GM12878 (cell line): ENCODE results near the gene ADISSP. TPM values are rescaled to one million over a fixed set of nuclear protein-coding genes. Genes with fewer than 3 reads are reported as not detected.

Source experiments
- ATAC-seq: fragments of 200-7000 bp; cut with Tn5 transposase; 3 replicates; pipeline ENCODE4 v1.9.1; 2020; ENCODE audit warnings: mild to moderate bottlenecking, moderate library complexity
- BruUV-seq: library from RNA; stranded (reverse); fragments of 400-500 nt; replicated peaks from 2 replicates; lab custom pipeline; 2021; lab: Mats Ljungman, UMichigan
- CTCF ChIA-PET: fragments of 300-600 bp; sonication (Branson Sonifier 250); formaldehyde crosslinking; extraction: SDS; loops from one replicate; lab custom pipeline; 2021; ENCODE audit warnings: inconsistent platforms; lab: Yijun Ruan, JAX
- POLR2A ChIA-PET: fragments of 350-600 bp; formaldehyde crosslinking; extraction: SDS; loops from one replicate; lab custom pipeline; 2021; ENCODE audit warnings: inconsistent platforms; lab: Charles Lee
- RAD21 ChIA-PET: fragments of 300-600 bp; sonication (Branson Sonifier 250); formaldehyde crosslinking; loops from one replicate; lab custom pipeline; 2023; ENCODE audit warnings: antibody characterized with exemption; ENCODE audit not compliant: unreplicated experiment; lab: Charles Lee
- SMC1A ChIA-PET: fragments of 300-600 bp; sonication (Branson Sonifier 250); formaldehyde crosslinking; loops from one replicate; lab custom pipeline; 2023; ENCODE audit not compliant: unreplicated experiment, uncharacterized antibody; lab: Charles Lee
- DNase-seq: peaks from one replicate; pipeline ENCODE4 v3.0.0-alpha.2; 2011; ENCODE audit warnings: low read depth, low spot score
- FAIRE-seq: peaks from 3 replicates; lab custom pipeline; 2011; peaks lifted over from hg19 to GRCh38; lab: Jason Lieb, UNC
- H2AFZ ChIP-seq: 2 replicates; pipeline ENCODE4 v1.6.0; 2011; ENCODE audit warnings: low read depth, low read length, control low read depth; ENCODE audit not compliant: control insufficient read depth
- H3K27ac ChIP-seq: 2 replicates; pipeline ENCODE4 v1.5.1; 2011; ENCODE audit warnings: control low read depth; ENCODE audit not compliant: control insufficient read depth, insufficient read depth
- H3K27me3 ChIP-seq, 2 experiments: replicated peaks in 1 of 2; 2 replicates each; pipeline versions ENCODE4 v1.6.0 to v1.6.1; 2011; ENCODE audit warnings: low read length in 1 of 2; ENCODE audit not compliant: control insufficient read depth in 2 of 2, insufficient read depth in 2 of 2
- H3K36me3 ChIP-seq, 2 experiments: 2 replicates each; pipeline ENCODE4 v1.5.1; 2011; ENCODE audit warnings: low read length in 1 of 2; ENCODE audit not compliant: control insufficient read depth in 2 of 2, insufficient read depth in 2 of 2
- H3K4me1 ChIP-seq: 2 replicates; pipeline ENCODE4 v1.6.1; 2011; ENCODE audit warnings: mild to moderate bottlenecking, low read length, moderate library complexity, mixed read lengths; ENCODE audit not compliant: control insufficient read depth, insufficient read depth
- H3K4me2 ChIP-seq: 2 replicates; pipeline ENCODE4 v1.6.0; 2011; ENCODE audit warnings: control low read depth; ENCODE audit not compliant: control insufficient read depth, insufficient read depth
- H3K4me3 ChIP-seq: fragments of 200-600 bp; sonication (generic); 2 replicates; pipeline ENCODE4 v1.5.1; 2016
- H3K79me2 ChIP-seq: 2 replicates; pipeline ENCODE4 v1.6.0; 2011; ENCODE audit warnings: low read length; ENCODE audit not compliant: control insufficient read depth, insufficient read depth
- H3K9ac ChIP-seq: 2 replicates; pipeline ENCODE4 v1.8.0; 2011; ENCODE audit warnings: low read length, control low read depth, mixed read lengths; ENCODE audit not compliant: control insufficient read depth, insufficient read depth
- H3K9me3 ChIP-seq: replicated peaks from 3 replicates; pipeline ENCODE4 v1.5.1; 2011; ENCODE audit warnings: mild to moderate bottlenecking, low read length; ENCODE audit not compliant: control insufficient read depth, insufficient read depth
- H4K20me1 ChIP-seq: 2 replicates; pipeline ENCODE4 v1.6.0; 2011; ENCODE audit not compliant: control insufficient read depth, insufficient read depth
- BCLAF1 ChIP-seq: fragments of 450-650 bp; IDR thresholded peaks from 2 replicates; pipeline ENCODE4 v1.6.1; 2017; ENCODE audit warnings: antibody characterized with exemption, mild to moderate bottlenecking, moderate library complexity
- CBX5 ChIP-seq: sonication (generic); IDR thresholded peaks from 2 replicates; pipeline ENCODE4 v1.6.1; 2016; ENCODE audit warnings: low read depth, moderate library complexity, mild to moderate bottlenecking, inconsistent platforms
- DPF2 ChIP-seq: fragments of 450-650 bp; IDR thresholded peaks from 2 replicates; pipeline ENCODE4 v1.6.1; 2017; ENCODE audit warnings: mild to moderate bottlenecking
- EED ChIP-seq: sonication (generic); IDR thresholded peaks from 2 replicates; pipeline ENCODE4 v1.6.1; 2016; ENCODE audit warnings: antibody characterized with exemption, low read depth
- FOXM1 ChIP-seq: IDR thresholded peaks from 2 replicates; pipeline ENCODE4 v1.6.1; 2012; ENCODE audit warnings: low read depth, mild to moderate bottlenecking, inconsistent platforms, low read length, moderate library complexity
- HDAC6 ChIP-seq: fragments of 200-600 bp; sonication (generic); IDR thresholded peaks from one replicate; pipeline ENCODE4 v1.8.0; 2017; ENCODE audit warnings: antibody characterized with exemption; ENCODE audit not compliant: unreplicated experiment
- MTA2 ChIP-seq: fragments of 450-650 bp; IDR thresholded peaks from 2 replicates; pipeline ENCODE4 v1.6.1; 2016; ENCODE audit warnings: low read depth, mild to moderate bottlenecking, moderate library complexity
- NRF1 ChIP-seq: conservative IDR thresholded peaks from 2 replicates; pipeline ENCODE4 v1.6.1; 2011; ENCODE audit warnings: mild to moderate bottlenecking, low read depth, low read length, improper control_type of control experiment
- REST ChIP-seq: IDR thresholded peaks from 2 replicates; pipeline ENCODE4 v1.6.1; 2012; ENCODE audit warnings: mild to moderate bottlenecking, low read depth, low read length
- TBL1XR1 ChIP-seq: IDR thresholded peaks from 2 replicates; pipeline ENCODE4 v1.6.1; 2012; ENCODE audit warnings: low read depth, low read length, improper control_type of control experiment
- YBX1 ChIP-seq: fragments of 450-650 bp; IDR thresholded peaks from 2 replicates; pipeline ENCODE4 v1.6.1; 2016; ENCODE audit warnings: antibody characterized with exemption
- ZZZ3 ChIP-seq: IDR thresholded peaks from 2 replicates; pipeline ENCODE4 v1.6.1; 2011; ENCODE audit warnings: low read depth; ENCODE audit not compliant: control insufficient read depth, insufficient read length
- WGBS: methylation state at CpG from one replicate; pipeline ENCODE4 v1.1.6; 2016; ENCODE audit warnings: low lambda C conversion rate; ENCODE audit not compliant: insufficient replicate concordance, insufficient coverage; ENCODE audit errors: missing lambda C conversion rate; 5-methylcytosine and 5-hydroxymethylcytosine counted together
- in situ Hi-C: fragments of 300-500 bp; cut with MboI; formaldehyde crosslinking; loops from 9 replicates; pipeline ENCODE4 v1.14.3; 2018; ENCODE audit warnings: mixed read lengths
- intact Hi-C: fragments of 100-400 bp; cut with micrococcal nuclease; formaldehyde crosslinking; loops from one replicate; pipeline ENCODE4 v1.14.2; 2022; ENCODE audit not compliant: unreplicated experiment
- polyA plus RNA-seq, 11 experiments: library from polyadenylated mRNA; depleted of rRNA in 4 of 11; unstranded in 6 of 11; stranded (reverse) in 5 of 11; fragments of >200 nt; fragmentation: Nextera tagmentation in 4 of 11; fragmentation: Illumina TruSeq in 1 of 11; extraction: Ambion mirVana in 4 of 11; extraction: Trizol in 1 of 11; gene quantifications; 1 replicate in 1 of 11; 2 replicates in 10 of 11; pipeline versions ENCODE4 v1.2.1 to v1.2.3, GENCODE V29; 2011 to 2016; ENCODE audit warnings: inconsistent platforms in 2 of 11, missing spikeins in 2 of 11, low read depth in 1 of 11
- total RNA-seq, 4 experiments: library from RNA; depleted of rRNA in 3 of 4; stranded (reverse); fragments of >200 nt in 3 of 4; fragmentation: Illumina TruSeq in 1 of 4; extraction: Trizol in 1 of 4; gene quantifications; 2 replicates each; pipeline versions ENCODE4 v1.2.1 to v1.2.3, GENCODE V29; 2013 to 2021
- TF ChIP-seq, protein P1 (sequence below): IDR thresholded peaks from 2 replicates; pipeline ENCODE4 v1.6.1; 2011; ENCODE audit warnings: mild to moderate bottlenecking, low read depth, low read length, moderate library complexity; ENCODE audit not compliant: insufficient replicate concordance
- TF ChIP-seq, protein P2 (sequence below): fragments of 450-650 bp; IDR thresholded peaks from 2 replicates; pipeline ENCODE4 v1.6.1; 2014; ENCODE audit warnings: mild to moderate bottlenecking

The ADISSP gene
- total and polyA plus RNA-seq, 10 of the 15 experiments (the other 5 are each of a cell fraction or from before 2014, with no cell fraction given), result 0.80 to 96.3 (median 38.6) TPM

DNA sequence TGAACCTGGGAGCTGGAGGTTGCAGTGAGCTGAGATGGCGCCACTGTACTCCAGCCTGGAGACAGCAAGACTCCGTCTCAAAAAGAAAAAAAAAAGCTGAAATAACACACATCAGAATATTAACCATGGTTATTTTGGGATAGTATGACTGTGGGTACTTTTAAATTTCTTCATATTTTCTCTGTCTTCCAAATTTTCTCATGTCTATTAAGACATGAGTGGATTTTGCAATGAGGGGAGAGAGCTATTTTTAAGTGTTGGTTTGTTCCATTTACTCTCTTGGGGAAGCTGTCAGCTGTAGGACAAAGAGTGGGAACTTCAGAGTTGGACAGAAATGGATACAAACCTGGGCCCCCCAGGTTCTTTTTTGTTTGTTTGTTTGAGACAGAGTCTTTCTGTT lies 10.3 kb downstream of the ADISSP start (continued):
- TF ChIP-seq BCLAF1 (no peak), CBX5 (no peak), YBX1 (no peak), HDAC6 (no peak)
- TF ChIP-seq, all 136 proteins: peak for 0

DNA sequence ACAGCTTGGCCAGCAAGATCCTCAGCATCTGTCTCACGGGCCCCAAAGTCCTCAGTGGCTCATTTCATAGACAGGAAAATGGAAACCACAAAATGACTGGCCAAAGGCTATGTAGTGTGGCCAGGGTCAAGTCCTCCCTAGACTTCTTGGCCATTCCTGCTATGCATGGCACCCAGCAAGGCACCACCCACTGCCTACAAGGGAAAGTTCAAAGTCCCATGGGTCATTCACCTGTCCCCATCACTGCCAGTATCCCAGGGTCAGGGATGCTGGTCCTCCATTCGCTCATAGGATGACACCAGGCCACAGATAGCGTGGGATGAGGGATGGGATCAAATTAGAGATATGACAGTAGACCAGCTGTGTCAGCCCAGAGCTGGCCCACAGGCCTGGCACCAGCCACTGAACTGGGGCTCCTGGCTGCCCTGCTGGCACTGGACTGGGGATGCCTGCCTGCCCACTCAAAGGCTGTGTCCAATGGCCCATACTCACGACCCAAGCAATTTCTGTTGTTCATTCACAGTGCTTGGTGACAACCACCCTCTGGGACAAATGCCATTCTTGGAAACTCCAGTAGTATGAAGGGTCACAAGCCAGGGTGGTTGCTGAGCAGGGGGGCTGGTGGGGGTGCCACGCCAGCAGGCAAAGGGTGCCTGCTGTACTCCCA lies 11.6 kb downstream of the ADISSP start:
- 65% methylated on average over 5 of the region's 5 CpGs for WGBS
- ChIA-PET CTCF (interaction anchor here (1.6 to 4.1 kb wide), 3 partner anchors 8 to 12 kb away, joined by 4 to 52 read pairs (median 29); partner anchors contain the start of gene ADISSP), SMC1A (no interaction called here), RAD21 (no interaction called here), POLR2A (no interaction called here)
- DNase-seq (no peak), FAIRE-seq (no peak), ATAC-seq (no peak)
- Histone ChIP-seq H3K4me2 (no peak overlapping the region), H2AFZ (no peak overlapping the region), H3K4me3 (no peak overlapping the region), H3K27me3 (no peaks in the 10 kb centered on the region), H3K4me1 (peaks cover under 1% of the 10 kb centered on the region; the same call in 1 of the 2 replicates), H3K9me3 (no peaks in the 10 kb centered on the region), H4K20me1 (no peaks in the 10 kb centered on the region), H3K27ac (no peak overlapping the region), H3K9ac (no peak overlapping the region), H3K36me3 (peaks cover 0 to 2% of the 10 kb centered on the region in 2 experiments; a peak in 1 of 4 replicates), H3K79me2 (no peaks in the 10 kb centered on the region)
- intact Hi-C loops, result no loop called here
- in situ Hi-C loops, result no loop called here
- no TSS peak for BruUV-seq
- no peak for TF ChIP-seq ZZZ3
- TF ChIP-seq MTA2, result no peak
- TF ChIP-seq REST, result no peak
- TF ChIP-seq DPF2, result no peak
- no peak for TF ChIP-seq NRF1
- no peak for TF ChIP-seq TBL1XR1
- TF ChIP-seq, protein P1, sequence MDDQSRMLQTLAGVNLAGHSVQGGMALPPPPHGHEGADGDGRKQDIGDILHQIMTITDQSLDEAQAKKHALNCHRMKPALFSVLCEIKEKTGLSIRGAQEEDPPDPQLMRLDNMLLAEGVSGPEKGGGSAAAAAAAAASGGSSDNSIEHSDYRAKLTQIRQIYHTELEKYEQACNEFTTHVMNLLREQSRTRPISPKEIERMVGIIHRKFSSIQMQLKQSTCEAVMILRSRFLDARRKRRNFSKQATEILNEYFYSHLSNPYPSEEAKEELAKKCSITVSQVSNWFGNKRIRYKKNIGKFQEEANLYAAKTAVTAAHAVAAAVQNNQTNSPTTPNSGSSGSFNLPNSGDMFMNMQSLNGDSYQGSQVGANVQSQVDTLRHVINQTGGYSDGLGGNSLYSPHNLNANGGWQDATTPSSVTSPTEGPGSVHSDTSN, result no peak
- TF ChIP-seq FOXM1, result no peak
- TF ChIP-seq, protein P2, sequence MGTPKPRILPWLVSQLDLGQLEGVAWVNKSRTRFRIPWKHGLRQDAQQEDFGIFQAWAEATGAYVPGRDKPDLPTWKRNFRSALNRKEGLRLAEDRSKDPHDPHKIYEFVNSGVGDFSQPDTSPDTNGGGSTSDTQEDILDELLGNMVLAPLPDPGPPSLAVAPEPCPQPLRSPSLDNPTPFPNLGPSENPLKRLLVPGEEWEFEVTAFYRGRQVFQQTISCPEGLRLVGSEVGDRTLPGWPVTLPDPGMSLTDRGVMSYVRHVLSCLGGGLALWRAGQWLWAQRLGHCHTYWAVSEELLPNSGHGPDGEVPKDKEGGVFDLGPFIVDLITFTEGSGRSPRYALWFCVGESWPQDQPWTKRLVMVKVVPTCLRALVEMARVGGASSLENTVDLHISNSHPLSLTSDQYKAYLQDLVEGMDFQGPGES, result no peak
- TF ChIP-seq EED, result no peak
